Kidney glomerular epithelial cell (primary cell): ENCODE data around the gene RSPH9.

Experiments used
- DNase-seq: peaks from one replicate; lab custom pipeline; 2025; lab: John Stamatoyannopoulos, UW

The RSPH9 gene

GRCh38 chr6:43710576-43710975 is 65.7 kb downstream of the RSPH9 start:
- no peak for DNase-seq

DNA sequence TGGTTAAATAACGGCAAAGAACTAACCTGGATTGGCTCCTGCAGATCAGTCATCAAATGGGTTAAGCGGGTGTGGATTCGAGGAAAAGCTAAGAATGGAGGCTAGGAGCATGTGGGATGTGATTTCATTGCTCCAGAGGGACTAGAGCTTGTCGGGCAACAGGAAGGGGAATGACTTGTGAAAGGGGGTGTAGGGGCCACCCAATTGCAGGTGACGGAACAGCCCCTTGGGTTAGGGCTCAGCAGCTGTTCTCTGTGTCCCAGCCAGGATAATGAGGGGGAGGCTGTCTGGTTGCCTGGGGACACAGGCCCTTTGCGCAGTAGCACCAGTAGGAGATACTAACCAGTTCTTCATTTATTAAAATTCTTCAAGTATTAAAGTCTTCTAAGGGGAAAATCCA is 67.7 kb downstream of the RSPH9 start:
- DNase-seq = no peak

DNA sequence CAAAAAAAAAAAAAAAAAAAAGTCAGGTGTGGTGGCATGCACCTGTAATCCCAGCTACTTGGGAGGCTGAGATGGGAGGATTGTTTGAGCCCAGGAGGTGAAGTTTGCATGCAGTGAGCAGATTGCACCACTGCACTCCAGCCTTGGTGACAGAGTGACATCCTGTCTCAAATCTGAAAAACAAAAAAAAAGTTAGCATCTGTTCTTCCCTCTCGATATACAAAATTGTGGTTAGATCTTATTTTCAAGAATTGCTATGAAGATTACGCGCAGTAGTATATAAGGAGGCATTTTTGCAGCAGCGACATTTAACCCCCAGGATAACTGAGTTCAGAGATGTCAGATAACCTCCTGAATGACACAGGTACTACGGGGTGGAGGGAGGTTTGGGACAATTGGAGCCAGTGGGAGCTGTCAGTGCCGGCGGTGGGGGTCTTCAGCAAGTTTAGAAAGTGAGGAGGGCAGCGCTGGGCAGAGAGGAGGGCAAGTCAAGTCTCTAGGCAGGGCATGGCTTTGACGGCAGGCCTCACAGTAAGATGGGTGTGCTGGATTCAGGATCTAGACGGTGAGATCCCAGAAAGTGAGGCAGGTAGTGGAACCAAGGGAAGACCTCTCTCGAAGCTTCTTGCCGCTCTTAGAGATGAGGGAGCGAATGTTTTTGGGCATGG is 68.9 kb downstream of the RSPH9 start:
- DNase-seq = no peak

DNA sequence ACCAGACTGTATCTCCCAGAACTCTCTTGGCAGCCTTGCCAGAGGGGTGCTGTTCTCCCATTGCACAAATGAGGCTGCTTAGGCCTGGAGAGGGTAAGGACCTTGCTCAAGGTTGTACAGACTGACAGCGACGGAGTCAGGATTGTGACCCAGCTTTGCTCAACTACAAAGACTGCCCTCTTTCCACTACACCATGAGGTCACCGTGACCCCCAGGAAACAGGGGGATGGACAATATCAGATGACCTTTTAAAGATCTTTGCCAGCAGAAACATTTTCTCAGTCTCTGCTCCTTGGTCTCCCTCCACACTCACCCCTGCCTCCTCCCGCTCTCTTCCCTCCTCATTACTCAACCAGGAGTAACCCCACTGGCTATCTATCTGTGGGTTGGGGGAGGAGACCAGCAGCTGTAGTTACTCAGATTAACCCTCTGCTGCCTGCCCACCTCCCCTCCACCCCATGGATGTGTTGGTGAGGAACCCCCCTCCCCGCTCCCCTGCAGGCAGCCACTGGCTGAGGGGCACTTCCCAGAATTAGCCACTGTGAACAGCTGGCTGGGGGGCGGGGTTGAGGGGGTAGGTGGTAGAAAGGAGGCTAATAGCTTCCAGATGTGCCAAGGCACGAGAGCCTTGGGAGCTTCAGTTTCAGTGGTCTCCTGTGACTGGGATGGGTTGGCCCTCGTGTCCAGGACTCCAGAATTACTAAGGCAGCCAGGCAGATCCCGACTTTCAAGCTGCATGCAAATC is 69.6 kb downstream of the RSPH9 start:
- DNase-seq = no peak

- no peak for DNase-seq
Measured at GRCh38 chr6:43715056-43715788, 70.4 kb downstream of the RSPH9 start.

DNA sequence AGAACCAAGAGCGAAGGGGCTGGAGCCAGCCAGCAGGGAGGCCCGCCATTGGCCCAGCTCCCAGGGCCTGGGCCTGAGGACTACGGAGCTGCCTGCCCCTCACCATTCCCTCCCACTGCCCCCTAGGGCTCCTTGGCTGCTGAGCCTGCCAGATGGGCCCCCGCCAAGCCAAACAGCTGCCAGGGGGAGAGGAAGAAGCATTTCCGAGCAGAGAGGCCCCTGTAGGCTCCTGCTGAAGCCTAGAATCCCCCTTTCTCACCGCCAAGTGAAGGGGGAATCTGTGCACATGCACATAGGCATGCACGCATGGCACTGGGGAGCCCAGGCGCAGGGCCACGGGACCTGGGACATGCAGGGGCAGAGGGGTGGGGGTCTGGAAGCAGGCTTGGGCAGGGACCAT is 71.3 kb downstream of the RSPH9 start:
- no peak for DNase-seq

GRCh38 chr6:43717389-43717788 is 72.6 kb downstream of the RSPH9 start:
- no peak for DNase-seq

DNA sequence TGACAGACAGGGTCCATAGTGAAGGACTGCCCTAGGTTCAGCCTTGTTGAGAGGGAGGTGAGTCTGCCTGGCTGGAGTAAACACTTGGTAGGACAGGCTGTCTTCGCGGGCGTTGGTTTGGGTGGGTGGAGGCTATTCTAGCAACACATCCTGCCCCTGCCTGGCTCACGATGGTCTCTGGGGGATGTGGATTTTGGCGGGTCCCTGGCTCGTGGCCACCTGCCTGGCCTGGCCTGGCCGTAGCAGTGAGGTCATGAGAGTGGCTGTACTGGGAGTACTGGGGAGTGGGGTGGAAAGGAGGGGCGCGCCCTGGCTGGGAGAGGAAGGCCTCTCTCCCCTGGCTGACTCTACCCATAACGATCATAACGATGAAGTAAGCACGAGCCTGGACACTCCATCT is 73.0 kb downstream of the RSPH9 start:
- no peak for DNase-seq

GRCh38 chr6:43718387-43719105 is 73.7 kb downstream of the RSPH9 start:
- no peak for DNase-seq

DNA sequence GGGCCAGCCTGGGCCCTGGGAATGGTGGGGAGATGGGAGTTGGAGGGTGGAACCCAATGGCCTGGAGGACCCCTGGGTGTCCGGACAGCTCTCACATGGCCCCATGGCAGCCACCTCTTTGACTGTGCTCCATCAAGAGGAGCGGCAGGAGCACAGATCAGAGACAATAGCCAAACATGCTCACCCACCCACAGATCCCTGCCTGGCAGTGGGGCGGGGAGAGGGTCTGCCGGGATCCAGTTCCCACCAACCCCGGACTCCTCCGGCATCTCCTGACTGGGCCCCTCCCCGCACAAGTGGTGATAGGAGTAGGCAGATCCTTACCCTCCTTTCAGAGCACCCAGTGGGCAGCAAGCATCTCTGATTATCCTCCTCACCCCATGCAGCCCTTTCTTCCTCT is 74.7 kb downstream of the RSPH9 start:
- DNase-seq = no peak

DNA sequence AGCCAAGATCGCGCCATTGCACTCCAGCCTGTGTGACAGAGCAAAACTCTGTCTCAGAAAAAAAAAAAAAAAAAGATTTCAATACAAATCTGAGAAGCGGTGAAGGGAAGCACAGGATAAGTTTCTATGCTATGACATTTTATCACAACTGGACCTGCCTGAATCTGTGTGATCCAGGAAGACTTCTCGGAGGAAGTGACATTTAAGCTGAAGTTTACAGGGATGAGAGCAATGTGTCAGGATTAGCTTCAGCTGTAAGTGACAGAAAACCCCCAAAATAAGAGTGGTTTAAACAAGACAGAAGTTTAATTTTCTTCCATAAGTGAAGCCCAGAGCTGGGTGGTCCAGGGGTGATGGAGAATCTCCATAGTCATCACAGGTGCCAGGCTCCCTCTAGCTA is 76.2 kb downstream of the RSPH9 start:
- DNase-seq = no peak
